HEK293 (cell line): ENCODE measurements around the gene JAM3.

Source experiments
- CTCF ChIA-PET: fragments of 350-600 bp; formaldehyde crosslinking; extraction: SDS; loops from one replicate; lab custom pipeline; 2021; ENCODE audit warnings: antibody characterized with exemption; lab: Yijun Ruan, JAX
- POLR2A ChIA-PET: fragments of 300-600 bp; formaldehyde crosslinking; extraction: SDS; loops from one replicate; lab custom pipeline; 2020; ENCODE audit warnings: antibody characterized with exemption, inconsistent platforms; lab: Yijun Ruan, JAX
- H3K27ac ChIP-seq: fragments of 200-500 bp; sonication (Bioruptor generic); 2 replicates; pipeline ENCODE4 v1.5.1; 2014; ENCODE audit warnings: low read depth, low read length, control low read depth, inconsistent platforms; ENCODE audit errors: extremely low read depth
- H3K36me3 ChIP-seq, 2 experiments: fragments of 200-500 bp in 1 of 2; sonication (Bioruptor generic) in 1 of 2; 1 replicate in 1 of 2; 2 replicates in 1 of 2; pipeline ENCODE4 v1.5.1; 2014 to 2017; ENCODE audit warnings: inconsistent platforms in 2 of 2, low read length in 2 of 2; ENCODE audit not compliant: control insufficient read depth in 2 of 2, insufficient read depth in 1 of 2
- H3K4me1 ChIP-seq: fragments of 200-500 bp; sonication (Bioruptor generic); 2 replicates; pipeline ENCODE4 v1.5.1; 2014; ENCODE audit warnings: mild to moderate bottlenecking, low read length, inconsistent platforms; ENCODE audit not compliant: control insufficient read depth, insufficient read depth
- H3K4me3 ChIP-seq: 2 replicates; pipeline ENCODE4 v1.5.1; 2011; ENCODE audit warnings: low read depth, mild to moderate bottlenecking, control low read depth, low read length, moderate library complexity
- H3K9me3 ChIP-seq: fragments of 200-500 bp; sonication (Bioruptor generic); 2 replicates; pipeline ENCODE4 v1.5.1; 2014; ENCODE audit warnings: low read depth, low read length, inconsistent platforms; ENCODE audit not compliant: control insufficient read depth, insufficient read depth
- FEZF1 ChIP-seq: fragments of 450-650 bp; formaldehyde crosslinking; IDR thresholded peaks from 2 replicates; pipeline ENCODE4 v1.5.1; 2016; ENCODE audit warnings: missing biosample characterization, missing genetic modification characterization
- SCRT2 ChIP-seq: fragments of 450-650 bp; formaldehyde crosslinking; IDR thresholded peaks from 2 replicates; pipeline ENCODE4 v1.5.1; 2016; ENCODE audit warnings: missing biosample characterization, missing genetic modification characterization
- SETDB1 ChIP-seq: IDR thresholded peaks from one replicate; pipeline ENCODE4 v1.6.1; 2017; ENCODE audit warnings: mild to moderate bottlenecking, low read length, moderate library complexity, mixed read lengths; ENCODE audit not compliant: insufficient read length
- ZIC2 ChIP-seq: fragments of 450-650 bp; formaldehyde crosslinking; IDR thresholded peaks from 2 replicates; pipeline ENCODE4 v1.5.1; 2016; ENCODE audit warnings: missing biosample characterization, missing genetic modification characterization
- ZNF112 ChIP-seq: fragments of 450-650 bp; formaldehyde crosslinking; IDR thresholded peaks from 2 replicates; pipeline ENCODE4 v1.5.0; 2017; ENCODE audit warnings: missing biosample characterization, missing genetic modification characterization
- ZNF157 ChIP-seq: fragments of 450-650 bp; formaldehyde crosslinking; IDR thresholded peaks from 2 replicates; pipeline ENCODE4 v1.5.1; 2016; ENCODE audit warnings: missing biosample characterization, missing genetic modification characterization
- ZNF24 ChIP-seq: fragments of 450-650 bp; formaldehyde crosslinking; IDR thresholded peaks from 2 replicates; pipeline ENCODE4 v1.5.1; 2016; ENCODE audit warnings: missing biosample characterization, missing genetic modification characterization
- ZNF248 ChIP-seq: fragments of 450-650 bp; formaldehyde crosslinking; IDR thresholded peaks from 2 replicates; pipeline ENCODE4 v1.5.1; 2017; ENCODE audit warnings: missing biosample characterization, missing genetic modification characterization
- ZNF274 ChIP-seq, 2 experiments: fragments of 200-500 bp in 1 of 2; fragments of 450-650 bp in 1 of 2; sonication (Bioruptor generic) in 1 of 2; formaldehyde crosslinking in 1 of 2; IDR thresholded peaks; 2 replicates each; pipeline versions ENCODE4 v1.5.1 to v1.6.1; 2014 to 2016; ENCODE audit warnings: borderline replicate concordance in 1 of 2, inconsistent platforms in 1 of 2, low read length in 1 of 2, missing biosample characterization in 1 of 2, missing genetic modification characterization in 1 of 2
- ZNF350 ChIP-seq: fragments of 450-650 bp; formaldehyde crosslinking; IDR thresholded peaks from 2 replicates; pipeline ENCODE4 v1.5.0; 2017; ENCODE audit warnings: missing biosample characterization, mild to moderate bottlenecking, missing genetic modification characterization
- ZNF76 ChIP-seq: fragments of 450-650 bp; formaldehyde crosslinking; IDR thresholded peaks from 2 replicates; pipeline ENCODE4; 2016; ENCODE audit warnings: low read depth, missing biosample characterization, missing genetic modification characterization, borderline replicate concordance
- ZSCAN16 ChIP-seq: fragments of 450-650 bp; formaldehyde crosslinking; IDR thresholded peaks from 2 replicates; pipeline ENCODE4 v1.5.1; 2016; ENCODE audit warnings: missing biosample characterization, missing genetic modification characterization
- TF ChIP-seq, protein P1 (sequence below): fragments of 450-650 bp; formaldehyde crosslinking; IDR thresholded peaks from 2 replicates; pipeline ENCODE4 v1.5.1; 2017; ENCODE audit warnings: missing biosample characterization, missing genetic modification characterization
- TF ChIP-seq, protein P2 (sequence below): fragments of 450-650 bp; formaldehyde crosslinking; IDR thresholded peaks from 2 replicates; pipeline ENCODE4 v1.5.1; 2016; ENCODE audit warnings: missing biosample characterization, missing genetic modification characterization
- TF ChIP-seq, protein P3 (sequence below): fragments of 450-650 bp; formaldehyde crosslinking; IDR thresholded peaks from 2 replicates; pipeline ENCODE4 v1.5.1; 2016; ENCODE audit warnings: missing biosample characterization, missing genetic modification characterization
- TF ChIP-seq, protein P4 (sequence below): fragments of 450-650 bp; formaldehyde crosslinking; IDR thresholded peaks from 2 replicates; pipeline ENCODE4 v1.5.1; 2016; ENCODE audit warnings: missing biosample characterization, missing genetic modification characterization

Gene JAM3

DNA sequence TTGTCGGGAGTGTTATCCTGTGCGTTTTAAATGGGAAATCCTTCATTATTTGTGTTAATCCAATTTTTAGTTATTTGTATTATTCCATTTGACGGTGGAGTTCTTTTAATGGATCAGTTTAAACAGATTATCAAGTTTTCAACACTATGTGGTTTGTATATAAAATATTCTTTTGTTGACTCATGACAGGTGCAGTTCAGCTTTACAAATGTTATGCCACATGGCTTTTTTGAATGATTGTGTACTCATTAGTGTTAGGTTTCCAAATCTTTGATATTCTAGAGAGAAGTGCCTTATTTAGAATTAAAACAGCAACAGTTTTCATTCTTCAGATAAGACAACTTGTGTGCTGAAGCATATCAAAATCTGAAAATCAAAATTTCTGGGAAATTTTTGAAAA, 2.4 kb downstream of the JAM3 start:
- Histone ChIP-seq H3K9me3 (no peaks in the 10 kb centered on the region), H3K4me3 (no peak overlapping the region), H3K4me1 (peaks cover 14% of the 10 kb centered on the region; the same call in 1 of the 2 replicates), H3K36me3 (no peaks in the 10 kb centered on the region), H3K27ac (no peak overlapping the region)
- ChIA-PET POLR2A (no interaction called here), CTCF (interaction anchor here (0.6 to 1.5 kb wide), 8 partner anchors 10 to 143 kb away, joined by 3 to 9 read pairs (median 4); no protein-coding TSS in a partner anchor)
- TF ChIP-seq ZNF157 = no peak
- no peak for TF ChIP-seq ZSCAN16
- TF ChIP-seq, protein P1, sequence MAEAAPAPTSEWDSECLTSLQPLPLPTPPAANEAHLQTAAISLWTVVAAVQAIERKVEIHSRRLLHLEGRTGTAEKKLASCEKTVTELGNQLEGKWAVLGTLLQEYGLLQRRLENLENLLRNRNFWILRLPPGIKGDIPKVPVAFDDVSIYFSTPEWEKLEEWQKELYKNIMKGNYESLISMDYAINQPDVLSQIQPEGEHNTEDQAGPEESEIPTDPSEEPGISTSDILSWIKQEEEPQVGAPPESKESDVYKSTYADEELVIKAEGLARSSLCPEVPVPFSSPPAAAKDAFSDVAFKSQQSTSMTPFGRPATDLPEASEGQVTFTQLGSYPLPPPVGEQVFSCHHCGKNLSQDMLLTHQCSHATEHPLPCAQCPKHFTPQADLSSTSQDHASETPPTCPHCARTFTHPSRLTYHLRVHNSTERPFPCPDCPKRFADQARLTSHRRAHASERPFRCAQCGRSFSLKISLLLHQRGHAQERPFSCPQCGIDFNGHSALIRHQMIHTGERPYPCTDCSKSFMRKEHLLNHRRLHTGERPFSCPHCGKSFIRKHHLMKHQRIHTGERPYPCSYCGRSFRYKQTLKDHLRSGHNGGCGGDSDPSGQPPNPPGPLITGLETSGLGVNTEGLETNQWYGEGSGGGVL (tag by site-specific recombination) = no peak
- TF ChIP-seq SETDB1 = no peak
- no peak for TF ChIP-seq ZNF76 (tag by site-specific recombination)
- TF ChIP-seq, protein P2, sequence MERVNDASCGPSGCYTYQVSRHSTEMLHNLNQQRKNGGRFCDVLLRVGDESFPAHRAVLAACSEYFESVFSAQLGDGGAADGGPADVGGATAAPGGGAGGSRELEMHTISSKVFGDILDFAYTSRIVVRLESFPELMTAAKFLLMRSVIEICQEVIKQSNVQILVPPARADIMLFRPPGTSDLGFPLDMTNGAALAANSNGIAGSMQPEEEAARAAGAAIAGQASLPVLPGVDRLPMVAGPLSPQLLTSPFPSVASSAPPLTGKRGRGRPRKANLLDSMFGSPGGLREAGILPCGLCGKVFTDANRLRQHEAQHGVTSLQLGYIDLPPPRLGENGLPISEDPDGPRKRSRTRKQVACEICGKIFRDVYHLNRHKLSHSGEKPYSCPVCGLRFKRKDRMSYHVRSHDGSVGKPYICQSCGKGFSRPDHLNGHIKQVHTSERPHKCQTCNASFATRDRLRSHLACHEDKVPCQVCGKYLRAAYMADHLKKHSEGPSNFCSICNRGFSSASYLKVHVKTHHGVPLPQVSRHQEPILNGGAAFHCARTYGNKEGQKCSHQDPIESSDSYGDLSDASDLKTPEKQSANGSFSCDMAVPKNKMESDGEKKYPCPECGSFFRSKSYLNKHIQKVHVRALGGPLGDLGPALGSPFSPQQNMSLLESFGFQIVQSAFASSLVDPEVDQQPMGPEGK (tag by site-specific recombination) = no peak
- no peak for TF ChIP-seq FEZF1 (tag by site-specific recombination)
- TF ChIP-seq ZNF274 (IDR thresholded peaks at IDR 0.05; ENCODE audit: low read length) = no peak
- no peak for TF ChIP-seq ZNF274 (tag by site-specific recombination; IDR thresholded peaks at IDR 0.05; ENCODE audit: borderline replicate concordance)
- TF ChIP-seq, protein P3, sequence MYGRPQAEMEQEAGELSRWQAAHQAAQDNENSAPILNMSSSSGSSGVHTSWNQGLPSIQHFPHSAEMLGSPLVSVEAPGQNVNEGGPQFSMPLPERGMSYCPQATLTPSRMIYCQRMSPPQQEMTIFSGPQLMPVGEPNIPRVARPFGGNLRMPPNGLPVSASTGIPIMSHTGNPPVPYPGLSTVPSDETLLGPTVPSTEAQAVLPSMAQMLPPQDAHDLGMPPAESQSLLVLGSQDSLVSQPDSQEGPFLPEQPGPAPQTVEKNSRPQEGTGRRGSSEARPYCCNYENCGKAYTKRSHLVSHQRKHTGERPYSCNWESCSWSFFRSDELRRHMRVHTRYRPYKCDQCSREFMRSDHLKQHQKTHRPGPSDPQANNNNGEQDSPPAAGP (tag by site-specific recombination) = no peak
- no peak for TF ChIP-seq ZNF24 (tag by site-specific recombination)
- TF ChIP-seq, protein P4, sequence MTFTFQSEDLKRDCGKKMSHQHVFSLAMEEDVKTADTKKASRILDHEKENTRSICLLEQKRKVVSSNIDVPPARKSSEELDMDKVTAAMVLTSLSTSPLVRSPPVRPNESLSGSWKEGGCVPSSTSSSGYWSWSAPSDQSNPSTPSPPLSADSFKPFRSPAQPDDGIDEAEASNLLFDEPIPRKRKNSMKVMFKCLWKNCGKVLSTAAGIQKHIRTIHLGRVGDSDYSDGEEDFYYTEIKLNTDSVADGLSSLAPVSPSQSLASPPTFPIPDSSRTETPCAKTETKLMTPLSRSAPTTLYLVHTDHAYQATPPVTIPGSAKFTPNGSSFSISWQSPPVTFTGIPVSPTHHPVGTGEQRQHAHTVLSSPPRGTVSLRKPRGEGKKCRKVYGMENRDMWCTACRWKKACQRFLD = no peak
- TF ChIP-seq ZNF112 = no peak
- TF ChIP-seq ZIC2 (tag by site-specific recombination) = no peak
- no peak for TF ChIP-seq ZNF248 (tag by site-specific recombination)

DNA sequence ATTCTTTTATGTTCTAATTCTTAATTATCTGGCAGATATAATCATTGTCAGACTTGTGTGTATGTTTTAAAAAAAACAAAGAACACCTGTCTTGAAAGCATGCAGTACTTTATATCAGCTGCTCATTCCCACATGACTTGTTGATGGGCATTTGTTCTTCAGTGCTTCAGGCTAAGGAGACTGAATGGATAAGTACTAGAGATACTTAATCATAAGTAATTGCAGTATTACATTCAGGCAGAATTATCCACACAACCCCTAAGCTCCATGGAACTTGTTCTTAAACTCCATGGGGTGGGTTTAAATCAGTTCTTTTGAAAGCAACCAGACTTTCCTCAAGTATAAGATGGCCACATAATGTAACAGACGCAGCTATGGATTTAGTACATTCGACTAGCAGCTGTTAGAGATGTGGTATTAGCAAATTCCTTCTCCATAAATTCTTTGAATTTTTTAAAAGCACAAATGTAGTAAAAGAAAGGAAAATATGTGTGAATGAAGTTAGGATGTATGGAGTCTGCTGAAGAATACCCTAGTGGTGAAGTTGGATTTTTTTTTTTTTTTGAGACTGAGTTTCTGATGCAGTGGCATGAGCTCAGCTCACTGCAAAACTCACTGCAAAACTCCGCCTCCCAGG, 3.0 kb downstream of the JAM3 start:
- CTCF ChIA-PET = interaction anchor here (0.6 to 1.5 kb wide), 8 partner anchors 11 to 135 kb away, joined by 3 to 9 read pairs (median 4); no protein-coding TSS in a partner anchor
- TF ChIP-seq SCRT2 (tag by site-specific recombination) (peak; percentile 38; the same call in 1 of the 2 replicates), ZNF350 (tag by site-specific recombination) (no peak)
- peaks cover 14% of the 10 kb centered on the region; the same call in 1 of the 2 replicates for H3K4me1 ChIP-seq
- no peaks in the 10 kb centered on the region for H3K36me3 ChIP-seq
- no peaks in the 10 kb centered on the region for H3K9me3 ChIP-seq
- H3K27ac ChIP-seq = no peak overlapping the region
- POLR2A ChIA-PET = no interaction called here
- no peak overlapping the region for H3K4me3 ChIP-seq
